ENCODE results near the gene GARIN5A.
"Not testable (repeated sequence)": the region's sequence is repeated elsewhere in the genome, so short reads cannot be mapped to it uniquely, and the experiment has no call there.

GARIN5A gene

GRCh38 chr19:50488389-50489194 is 11.9 kb upstream of the GARIN5A start:
- no peak for DNase-seq (ENCODE audit: low read depth)

DNA sequence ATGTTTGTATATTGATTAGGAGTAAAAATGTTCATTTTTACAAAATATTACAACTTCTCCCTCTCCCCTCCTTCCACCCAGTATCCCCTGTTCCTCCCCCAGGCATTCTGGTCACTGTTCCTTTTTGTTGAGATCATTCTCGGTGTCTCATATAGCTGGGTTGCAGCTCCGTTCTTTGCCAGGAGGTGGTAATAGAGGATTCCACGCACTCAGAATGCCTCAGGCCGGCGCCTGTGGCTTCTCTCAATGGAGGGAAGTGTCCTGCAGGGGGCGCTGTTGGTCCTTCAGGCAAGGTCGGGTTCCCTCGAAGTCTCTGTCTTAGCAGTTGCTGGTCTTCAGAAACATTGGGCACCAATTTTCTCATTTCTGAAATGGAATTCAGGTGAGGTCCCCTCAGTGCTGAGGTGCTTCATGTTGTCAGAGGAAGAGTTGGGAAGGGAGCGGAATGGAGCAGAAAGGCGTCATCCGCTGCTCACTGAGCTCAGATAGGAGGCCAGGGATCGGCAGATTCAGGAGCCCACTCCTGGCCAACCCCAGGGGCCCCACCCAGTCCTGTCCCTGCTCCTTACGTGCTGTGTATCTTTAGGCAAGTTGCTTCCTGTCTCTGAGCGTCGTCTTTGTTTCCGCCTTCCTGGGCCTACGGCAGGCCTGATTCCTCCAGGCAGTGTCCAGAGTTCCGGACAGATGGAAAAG is 10.3 kb upstream of the GARIN5A start:
- peak; percentile 42 for DNase-seq (ENCODE audit: low read depth)

GRCh38 chr19:50485284-50485955 is 8.8 kb upstream of the GARIN5A start:
- no peak for DNase-seq (ENCODE audit: low read depth)

GRCh38 chr19:50482916-50483315 is 6.3 kb upstream of the GARIN5A start:
- no peak for DNase-seq (ENCODE audit: low read depth)

GRCh38 chr19:50482271-50482855 is 5.7 kb upstream of the GARIN5A start:
- no peak for DNase-seq (ENCODE audit: low read depth)

- no peak for DNase-seq (ENCODE audit: low read depth)
Measured at GRCh38 chr19:50481351-50482149, 4.9 kb upstream of the GARIN5A start.

DNA sequence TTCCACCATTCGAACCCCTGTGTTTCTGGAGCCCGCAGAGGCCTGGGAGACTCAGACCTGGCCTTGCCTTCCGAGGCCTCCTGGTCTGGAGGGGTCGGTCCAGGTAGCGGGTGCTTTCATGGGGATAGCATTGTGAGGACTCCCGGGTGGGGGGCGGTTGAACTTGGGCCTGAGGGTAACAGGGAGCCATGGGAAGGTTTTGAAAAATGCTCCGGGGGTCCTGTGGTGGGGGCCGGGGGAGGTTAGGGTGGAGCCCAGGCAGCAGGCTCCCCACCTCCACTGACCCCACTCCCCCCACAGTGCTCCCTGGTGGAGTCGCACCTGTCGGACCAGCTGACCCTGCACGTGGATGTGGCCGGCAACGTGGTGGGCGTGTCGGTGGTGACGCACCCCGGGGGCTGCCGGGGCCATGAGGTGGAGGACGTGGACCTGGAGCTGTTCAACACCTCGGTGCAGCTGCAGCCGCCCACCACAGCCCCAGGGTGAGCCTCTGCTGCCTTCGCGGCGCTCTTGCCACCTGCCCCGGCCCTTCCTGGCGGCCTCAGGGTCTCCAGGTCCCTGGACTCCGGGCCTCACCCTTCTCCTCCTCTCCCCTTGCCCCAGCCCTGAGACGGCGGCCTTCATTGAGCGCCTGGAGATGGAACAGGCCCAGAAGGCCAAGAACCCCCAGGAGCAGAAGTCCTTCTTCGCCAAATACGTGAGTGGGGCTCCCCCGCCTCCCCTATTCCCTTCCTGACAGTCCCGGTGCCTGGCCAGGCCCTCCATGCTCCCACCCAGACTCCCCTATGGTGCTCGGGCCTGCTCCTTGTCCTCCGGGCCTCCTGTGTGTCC is 3.8 kb upstream of the GARIN5A start:
- no peak for DNase-seq (ENCODE audit: low read depth)

DNA sequence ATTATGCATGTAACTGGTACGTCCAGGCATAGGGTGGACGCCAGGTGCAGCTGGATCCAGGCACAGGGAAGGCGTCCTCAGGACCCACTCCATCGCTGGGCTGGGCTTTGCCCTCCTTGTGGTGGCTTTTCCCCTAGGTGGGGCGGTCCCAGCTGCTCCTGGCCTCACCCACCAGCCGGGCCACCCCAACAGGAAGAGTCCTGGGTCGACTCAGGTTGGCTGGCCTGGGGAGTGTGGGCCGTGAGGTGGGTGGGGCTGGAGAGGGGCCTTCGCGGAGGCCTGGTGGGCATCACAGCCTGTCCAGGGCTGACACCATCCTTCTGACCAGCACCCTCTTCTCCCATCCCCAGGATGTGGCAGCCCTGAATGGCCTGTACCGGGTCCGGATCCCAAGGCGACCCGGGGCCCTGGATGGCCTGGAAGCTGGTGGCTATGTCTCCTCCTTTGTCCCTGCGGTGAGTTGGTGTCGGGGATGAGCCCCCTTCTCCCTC is 3.2 kb upstream of the GARIN5A start:
- no peak for DNase-seq (ENCODE audit: low read depth)

GRCh38 chr19:50478901-50479715 is 2.5 kb upstream of the GARIN5A start:
- DNase-seq (ENCODE audit: low read depth): no peak

DNA sequence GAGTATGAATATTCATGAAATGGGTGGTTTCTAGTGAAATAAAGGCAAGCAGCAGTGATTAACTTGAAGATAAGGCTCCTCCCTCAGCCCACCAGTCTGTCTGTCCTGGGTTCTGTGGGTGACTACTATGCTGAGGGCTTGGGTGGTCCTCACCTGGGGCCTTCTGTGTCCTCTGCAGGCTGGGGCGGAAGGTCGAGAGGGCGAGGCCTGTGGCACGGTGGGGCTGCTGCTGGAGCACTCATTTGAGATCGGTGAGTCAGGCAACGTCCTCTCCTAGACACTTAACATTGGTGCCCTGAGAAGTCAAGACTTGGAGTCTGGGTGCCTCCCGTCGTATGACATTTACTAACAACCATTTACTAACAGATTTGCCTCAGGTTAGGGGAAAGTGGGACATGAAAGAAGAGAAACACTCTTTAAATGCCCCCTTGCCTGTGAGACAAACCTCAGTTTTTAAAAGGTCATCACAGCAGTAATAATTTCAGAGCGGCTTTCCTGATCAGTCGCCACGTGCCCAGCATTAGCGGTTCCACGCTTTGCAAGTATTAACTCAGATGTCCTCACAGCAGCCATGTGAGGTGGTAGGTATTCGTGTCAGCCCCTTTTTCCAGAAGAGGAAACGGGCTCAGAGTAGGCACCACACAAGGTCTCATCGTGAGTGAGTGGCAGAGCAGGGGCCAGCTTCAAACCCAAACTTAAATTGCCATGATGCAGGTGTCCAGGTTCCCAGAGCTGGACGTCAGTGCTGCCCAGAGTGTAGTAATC is 1.3 kb upstream of the GARIN5A start:
- no peak for DNase-seq (ENCODE audit: low read depth)

DNA sequence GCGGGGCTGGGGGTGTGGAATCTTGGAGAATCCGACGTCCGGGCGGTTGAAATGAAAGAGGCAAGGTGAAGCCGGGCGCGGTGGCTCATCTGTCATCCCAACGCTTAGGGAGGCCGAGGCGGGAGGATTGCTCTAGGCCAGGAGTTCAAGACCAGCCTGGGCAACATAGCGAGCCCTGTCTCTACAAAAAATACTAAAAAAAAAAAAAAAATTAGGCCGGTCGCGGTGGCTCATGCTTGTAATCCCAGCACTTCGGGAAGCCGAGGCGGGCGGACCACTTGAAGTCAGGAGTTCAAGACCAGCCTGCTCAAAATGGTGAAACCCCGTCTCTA is 225 bp upstream of the GARIN5A start:
- DNase-seq (ENCODE audit: low read depth): no peak

DNA sequence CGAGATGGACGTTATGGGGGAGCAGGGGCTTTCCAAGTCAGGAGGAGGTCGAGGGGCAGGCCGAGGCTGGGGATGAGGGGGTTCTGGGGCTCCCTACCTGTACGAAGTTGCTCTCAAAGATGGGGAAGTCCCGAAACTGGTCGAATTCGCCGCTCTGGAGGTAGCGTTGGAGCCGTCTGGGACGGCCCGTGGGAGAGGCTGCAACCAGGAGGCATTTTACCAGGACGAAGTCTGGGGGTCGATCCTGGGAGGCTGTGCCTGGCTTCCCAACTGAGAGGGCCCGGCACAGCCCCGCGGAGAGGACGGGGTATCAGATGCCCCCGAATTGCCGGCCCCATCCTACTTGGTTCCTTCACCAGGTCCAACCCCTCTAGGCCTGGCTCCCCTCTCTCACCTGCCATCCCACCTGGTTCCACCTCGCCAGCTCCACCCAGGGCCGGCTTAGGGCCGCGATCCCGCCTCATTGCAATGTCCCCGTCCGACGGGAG is 868 bp downstream of the GARIN5A start:
- DNase-seq (ENCODE audit: low read depth): no peak

DNA sequence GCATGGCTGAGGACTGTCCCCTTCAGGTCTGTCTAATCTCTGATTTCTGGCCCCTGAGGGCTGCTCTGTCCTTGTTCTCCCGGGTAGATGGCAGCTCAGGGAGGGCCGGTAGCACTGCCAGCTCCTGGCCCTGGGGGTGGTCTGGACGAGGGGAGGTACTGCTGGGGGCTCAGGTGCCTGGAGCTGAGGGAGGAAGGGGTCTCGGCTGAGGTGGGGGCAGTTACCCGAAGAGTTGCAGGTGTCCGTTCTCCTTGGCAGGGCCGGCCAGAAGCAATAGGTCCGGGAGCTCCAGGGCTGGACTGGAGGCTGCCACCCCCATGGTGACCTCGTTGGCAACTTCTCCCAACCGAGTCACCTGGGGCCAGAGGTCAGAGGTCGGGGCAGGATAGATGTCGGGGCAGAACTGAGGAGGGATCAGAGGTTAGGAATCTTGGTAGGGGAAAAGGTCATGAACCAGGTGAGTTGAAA is 1.5 kb downstream of the GARIN5A start:
- DNase-seq (ENCODE audit: low read depth): no peak

DNA sequence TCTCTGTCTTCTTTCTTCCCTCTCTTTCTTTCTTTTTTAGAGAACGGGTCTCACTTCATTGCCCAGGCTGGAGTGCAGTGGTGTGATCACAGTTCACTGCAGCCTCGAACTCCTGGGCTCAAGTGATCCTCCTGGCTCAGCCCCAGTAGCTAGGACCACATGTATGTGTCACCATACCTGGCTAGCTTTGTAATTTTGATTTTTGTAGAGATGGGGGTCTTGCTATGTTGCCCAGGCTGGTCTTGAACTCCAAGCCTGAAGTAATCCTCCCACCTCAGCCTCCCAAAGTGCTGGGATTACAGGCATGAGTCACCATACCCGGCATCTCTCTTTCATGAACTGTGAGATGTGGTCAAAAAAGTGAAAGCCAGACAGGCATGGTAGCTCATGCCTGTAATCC is 3.3 kb downstream of the GARIN5A start:
- DNase-seq (ENCODE audit: low read depth): not testable (repeated sequence)

DNA sequence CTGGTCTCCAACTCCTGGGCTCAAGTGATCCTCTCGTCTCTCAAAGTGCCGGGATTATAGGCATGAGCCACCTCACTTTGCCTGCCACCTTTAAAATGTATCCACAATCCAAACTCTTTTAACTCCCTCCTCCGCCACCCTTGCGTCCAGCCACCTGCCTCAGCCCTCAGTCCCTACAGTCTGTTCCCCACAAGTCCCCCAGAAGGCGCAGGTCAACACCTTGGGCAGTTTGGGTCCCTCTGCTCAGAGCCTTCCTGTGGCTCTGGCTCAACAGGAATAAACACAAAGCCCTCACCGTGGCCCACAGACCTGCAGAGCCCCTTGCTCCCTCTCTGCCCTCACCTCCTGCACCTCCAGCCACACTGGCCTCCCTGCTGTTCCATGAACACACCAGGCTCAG is 7.8 kb downstream of the GARIN5A start:
- no peak for DNase-seq (ENCODE audit: low read depth)

DNA sequence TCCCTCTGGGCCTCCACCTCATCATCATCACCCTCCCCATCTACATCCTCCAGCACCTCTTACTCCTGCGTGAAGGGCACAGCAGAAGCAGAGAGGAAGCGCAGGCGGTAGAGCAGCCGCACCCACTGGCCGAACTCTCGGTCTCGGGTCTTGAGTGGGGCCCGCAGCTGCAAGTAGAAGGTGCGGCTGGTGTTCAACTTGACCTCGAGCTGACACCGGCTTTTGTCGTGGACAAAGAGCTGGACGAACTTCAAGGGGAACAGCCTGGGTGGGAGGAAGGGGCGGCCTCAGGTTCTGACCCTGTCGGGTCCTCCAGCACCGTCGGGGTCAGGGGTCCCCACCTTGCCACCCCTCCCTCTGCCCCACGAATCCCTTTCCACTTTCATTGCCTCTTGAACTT is 9.1 kb downstream of the GARIN5A start:
- DNase-seq (ENCODE audit: low read depth): no peak

DNA sequence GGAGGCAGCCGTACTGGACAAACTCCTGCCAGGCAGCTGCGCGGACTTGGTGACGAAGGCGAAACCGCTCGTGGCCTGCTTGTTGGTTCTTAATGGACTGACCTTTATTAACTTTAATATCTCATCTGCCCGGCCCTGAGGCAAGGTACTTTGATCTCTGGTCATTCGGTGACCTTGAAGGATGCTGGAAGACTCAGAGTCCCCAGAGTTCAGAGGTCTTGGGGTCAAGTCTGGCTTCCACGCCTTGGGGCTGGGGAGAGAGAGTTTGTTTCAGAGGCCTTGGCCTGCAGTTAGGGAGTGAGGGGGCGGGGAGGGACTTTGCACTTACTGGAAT is 10.0 kb downstream of the GARIN5A start:
- no peak for DNase-seq (ENCODE audit: low read depth)

DNA sequence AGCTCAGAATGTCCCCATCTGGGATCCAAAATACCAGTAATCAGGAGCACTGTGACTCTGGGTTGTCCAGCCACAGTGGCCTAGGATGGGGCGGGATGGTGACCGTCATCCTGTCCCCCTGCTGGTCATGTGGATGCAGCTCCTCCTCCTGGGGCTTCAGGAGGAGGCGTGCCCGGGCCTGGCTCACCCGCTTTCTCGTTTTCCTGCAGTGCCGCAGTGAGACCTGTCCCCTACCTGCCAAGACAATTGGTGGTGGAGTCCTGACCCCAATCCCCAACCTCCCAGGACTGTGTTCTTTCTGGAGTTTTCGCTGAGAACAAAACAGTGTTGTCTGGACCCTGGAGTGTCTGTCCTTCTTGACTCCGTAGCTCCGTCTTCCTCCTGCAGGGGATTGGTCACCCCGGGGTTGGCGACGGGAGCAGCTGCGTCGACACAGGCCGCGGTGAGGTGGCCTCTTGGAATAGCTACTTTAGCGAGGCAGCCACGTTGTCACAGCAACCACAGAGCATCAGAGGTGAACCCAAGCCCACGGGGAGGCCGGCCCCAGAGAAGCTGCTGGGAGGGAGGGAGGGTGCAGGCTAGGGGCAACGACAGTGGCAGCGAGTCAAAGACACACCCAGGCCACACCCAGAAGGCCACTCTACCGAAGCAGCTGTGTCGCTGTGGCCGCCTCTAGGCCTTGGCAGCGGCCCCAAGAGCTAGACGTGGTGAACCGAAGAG is 10.5 kb downstream of the GARIN5A start:
- no peak for DNase-seq (ENCODE audit: low read depth)

Measured in stimulated activated CD8-positive, alpha-beta memory T cell treated with anti-CD3 and anti-CD28 coated beads, Interleukin-4, amount 100 ng/mL, for 24 hours (primary cell).